ENCODE data around the gene LTBR. TPM values are rescaled to one million over a fixed set of nuclear protein-coding genes. Genes with fewer than 3 reads are reported as not detected.

Gene LTBR
- polyA plus RNA-seq, 1 donor from 2014 or later = not detected

DNA sequence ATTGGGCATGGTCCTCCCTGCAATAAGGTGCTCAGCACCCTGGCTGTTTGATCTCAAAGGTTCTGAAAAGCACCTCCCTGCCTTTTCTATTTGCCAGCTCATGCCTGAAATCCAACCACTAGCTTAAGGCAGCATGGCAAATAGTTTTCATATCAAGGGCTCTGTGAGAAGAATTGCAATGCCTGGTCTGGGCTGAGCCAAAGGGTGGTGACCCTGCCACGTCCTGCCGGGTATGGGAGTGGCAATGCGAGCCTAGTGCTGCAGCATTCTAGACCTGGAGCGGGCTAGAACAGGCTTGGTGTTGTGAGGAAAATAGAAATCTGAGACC, 6.3 kb upstream of the LTBR start:
- H2AFZ ChIP-seq (ENCODE audit: low read depth, low read length) = no peak overlapping the region
- H3K9me3 ChIP-seq (ENCODE audit: low read length) = no peaks in the 10 kb centered on the region
- H3K36me3 ChIP-seq (ENCODE audit: insufficient read depth, low read length) = no peaks in the 10 kb centered on the region
- H3K4me3 ChIP-seq (ENCODE audit: low read length) = no peak overlapping the region
- H3K27me3 ChIP-seq (ENCODE audit: insufficient read depth, low read depth, low read length) = no peaks in the 10 kb centered on the region
- H3K27ac ChIP-seq (ENCODE audit: low read length) = no peak overlapping the region
- TF ChIP-seq TAF1 (IDR thresholded peaks at IDR 0.05; ENCODE audit: low read depth) (no peak), MXI1 (conservative IDR thresholded peaks at IDR 0.05; ENCODE audit: poor library complexity, severe bottlenecking) (no peak)
- TF ChIP-seq, protein P1, sequence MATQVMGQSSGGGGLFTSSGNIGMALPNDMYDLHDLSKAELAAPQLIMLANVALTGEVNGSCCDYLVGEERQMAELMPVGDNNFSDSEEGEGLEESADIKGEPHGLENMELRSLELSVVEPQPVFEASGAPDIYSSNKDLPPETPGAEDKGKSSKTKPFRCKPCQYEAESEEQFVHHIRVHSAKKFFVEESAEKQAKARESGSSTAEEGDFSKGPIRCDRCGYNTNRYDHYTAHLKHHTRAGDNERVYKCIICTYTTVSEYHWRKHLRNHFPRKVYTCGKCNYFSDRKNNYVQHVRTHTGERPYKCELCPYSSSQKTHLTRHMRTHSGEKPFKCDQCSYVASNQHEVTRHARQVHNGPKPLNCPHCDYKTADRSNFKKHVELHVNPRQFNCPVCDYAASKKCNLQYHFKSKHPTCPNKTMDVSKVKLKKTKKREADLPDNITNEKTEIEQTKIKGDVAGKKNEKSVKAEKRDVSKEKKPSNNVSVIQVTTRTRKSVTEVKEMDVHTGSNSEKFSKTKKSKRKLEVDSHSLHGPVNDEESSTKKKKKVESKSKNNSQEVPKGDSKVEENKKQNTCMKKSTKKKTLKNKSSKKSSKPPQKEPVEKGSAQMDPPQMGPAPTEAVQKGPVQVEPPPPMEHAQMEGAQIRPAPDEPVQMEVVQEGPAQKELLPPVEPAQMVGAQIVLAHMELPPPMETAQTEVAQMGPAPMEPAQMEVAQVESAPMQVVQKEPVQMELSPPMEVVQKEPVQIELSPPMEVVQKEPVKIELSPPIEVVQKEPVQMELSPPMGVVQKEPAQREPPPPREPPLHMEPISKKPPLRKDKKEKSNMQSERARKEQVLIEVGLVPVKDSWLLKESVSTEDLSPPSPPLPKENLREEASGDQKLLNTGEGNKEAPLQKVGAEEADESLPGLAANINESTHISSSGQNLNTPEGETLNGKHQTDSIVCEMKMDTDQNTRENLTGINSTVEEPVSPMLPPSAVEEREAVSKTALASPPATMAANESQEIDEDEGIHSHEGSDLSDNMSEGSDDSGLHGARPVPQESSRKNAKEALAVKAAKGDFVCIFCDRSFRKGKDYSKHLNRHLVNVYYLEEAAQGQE (IDR thresholded peaks at IDR 0.05; ENCODE audit: borderline replicate concordance) = no peak
- H3K4me2 ChIP-seq (ENCODE audit: low read length) = no peak overlapping the region
- no peak overlapping the region for H3K9ac ChIP-seq (ENCODE audit: low read length)
- no peaks in the 10 kb centered on the region for H3F3A ChIP-seq (ENCODE audit: insufficient read depth, low read length, poor library complexity, severe bottlenecking)
- H3K9me2 ChIP-seq (ENCODE audit: insufficient read depth, low read length) = no peaks in the 10 kb centered on the region
- H4K20me1 ChIP-seq (ENCODE audit: insufficient read depth) = no peaks in the 10 kb centered on the region
- no peaks in the 10 kb centered on the region for H3K79me2 ChIP-seq (replicated peaks; ENCODE audit: insufficient read depth, low read length)

GRCh38 chr12:6378709-6379472, 5.1 kb upstream of the LTBR start:
- Histone ChIP-seq H4K20me1 (ENCODE audit: insufficient read depth) (no peaks in the 10 kb centered on the region), H2AFZ (ENCODE audit: low read depth, low read length) (no peak overlapping the region), H3K4me2 (ENCODE audit: low read length) (no peak overlapping the region), H3K36me3 (ENCODE audit: insufficient read depth, low read length) (no peaks in the 10 kb centered on the region), H3K9ac (ENCODE audit: low read length) (no peak overlapping the region), H3K9me2 (ENCODE audit: insufficient read depth, low read length) (no peaks in the 10 kb centered on the region), H3K79me2 (replicated peaks; ENCODE audit: insufficient read depth, low read length) (no peaks in the 10 kb centered on the region), H3K27ac (ENCODE audit: low read length) (no peak overlapping the region), H3K27me3 (ENCODE audit: insufficient read depth, low read depth, low read length) (no peaks in the 10 kb centered on the region), H3K4me3 (ENCODE audit: low read length) (no peak overlapping the region), H3K9me3 (ENCODE audit: low read length) (no peaks in the 10 kb centered on the region), H3F3A (ENCODE audit: insufficient read depth, low read length, poor library complexity, severe bottlenecking) (no peaks in the 10 kb centered on the region)
- TF ChIP-seq POLR2AphosphoS5 (IDR thresholded peaks at IDR 0.05) (no peak), EZH2 (IDR thresholded peaks at IDR 0.05; ENCODE audit: borderline replicate concordance, insufficient read depth, low read length, poor library complexity, severe bottlenecking) (no peak), EP300 (conservative IDR thresholded peaks at IDR 0.05; ENCODE audit: poor library complexity, severe bottlenecking) (no peak), CTCF (IDR thresholded peaks at IDR 0.05; ENCODE audit: poor library complexity, severe bottlenecking) (no peak), TAF1 (IDR thresholded peaks at IDR 0.05; ENCODE audit: low read depth) (no peak), SMC3 (conservative IDR thresholded peaks at IDR 0.05; ENCODE audit: poor library complexity) (no peak), MXI1 (conservative IDR thresholded peaks at IDR 0.05; ENCODE audit: poor library complexity, severe bottlenecking) (no peak), RAD21 (conservative IDR thresholded peaks at IDR 0.05) (no peak)
- TF ChIP-seq, protein P1 (IDR thresholded peaks at IDR 0.05; ENCODE audit: borderline replicate concordance) = no peak
